Gastrocnemius medialis (tissue), 4 donors: Measurements from ENCODE around the gene LSP1. TPM values are rescaled to one million over a fixed set of nuclear protein-coding genes. Genes with fewer than 3 reads are reported as not detected.

Experiments used
- ATAC-seq, 2 donors: fragments of 150-250 bp; one replicate each; pipeline ENCODE4 v1.9.1; 2016
- DNase-seq, 2 donors: peaks; one replicate each; pipeline ENCODE4 v3.0.0-alpha.2; 2019
- H3K27ac ChIP-seq, 4 donors: fragments of 200-600 bp; sonication (generic); 1 replicate in 1 of 4; 2 replicates in 3 of 4; pipeline ENCODE4 v1.5.1; 2016 to 2018; ENCODE audit warnings: mild to moderate bottlenecking in 2 of 4, moderate library complexity in 1 of 4
- H3K27me3 ChIP-seq, 3 donors: fragments of 200-600 bp; sonication (generic) in 2 of 3; 1 replicate in 1 of 3; 2 replicates in 2 of 3; pipeline versions ENCODE4 v1.5.1 to v1.6.0; 2016 to 2019; ENCODE audit warnings: mild to moderate bottlenecking in 1 of 3, moderate library complexity in 1 of 3
- H3K36me3 ChIP-seq, 2 donors: fragments of 200-600 bp; sonication (generic) in 1 of 2; one replicate each; pipeline ENCODE4 v1.5.1; 2017 to 2018
- H3K4me1 ChIP-seq, 2 donors: fragments of 200-600 bp; sonication (generic) in 1 of 2; one replicate each; pipeline ENCODE4 v1.5.1; 2016 to 2017; ENCODE audit warnings: mild to moderate bottlenecking in 2 of 2
- H3K4me3 ChIP-seq, 4 donors: fragments of 200-600 bp; sonication (generic) in 3 of 4; 1 replicate in 1 of 4; 2 replicates in 3 of 4; pipeline ENCODE4 v1.5.1; 2016 to 2019; ENCODE audit warnings: mild to moderate bottlenecking in 2 of 4
- H3K9me3 ChIP-seq, 3 donors: fragments of 200-600 bp; sonication (generic) in 2 of 3; 1 replicate in 1 of 3; 2 replicates in 2 of 3; pipeline ENCODE4 v1.5.1; 2016 to 2019
- POLR2A ChIP-seq, 2 donors: fragments of 450-650 bp; IDR thresholded peaks; one replicate each; pipeline ENCODE4 v1.6.1; 2017; ENCODE audit warnings: antibody characterized with exemption in 2 of 2, mild to moderate bottlenecking in 2 of 2, moderate library complexity in 2 of 2
- in situ Hi-C, 4 donors: fragments of 200-750 bp; cut with MboI; loops; one replicate each; pipeline versions ENCODE4 v1.15.0 to v1.8.0; 2017; ENCODE audit warnings: low sequenced_read_pairs in 4 of 4
- intact Hi-C: fragments of 100-400 bp; cut with DNase I; formaldehyde crosslinking; loops from one replicate; pipeline ENCODE4 v1.15.1; 2023; ENCODE audit warnings: low total_unique reads
- total RNA-seq, 4 donors: library from RNA; depleted of rRNA; stranded (reverse); fragments of >200 nt; gene quantifications; one replicate each; pipeline versions ENCODE4 v1.1.0 to v1.2.3, GENCODE V29; 2016
- TF ChIP-seq, protein P1 (sequence below), 5 experiments: fragments of 450-650 bp in 3 of 5; fragments of 200-600 bp in 2 of 5; sonication (generic) in 2 of 5; IDR thresholded peaks in 4 of 5; conservative IDR thresholded peaks in 1 of 5; 1 replicate in 4 of 5; 2 replicates in 1 of 5; pipeline ENCODE4 v1.5.1; 2016 to 2019; ENCODE audit warnings: antibody characterized with exemption in 5 of 5, mild to moderate bottlenecking in 3 of 5, moderate library complexity in 3 of 5

LSP1 gene
- total RNA-seq, 4 donors from 2014 or later, result 3.0 to 13.5 (median 5.5) TPM

DNA sequence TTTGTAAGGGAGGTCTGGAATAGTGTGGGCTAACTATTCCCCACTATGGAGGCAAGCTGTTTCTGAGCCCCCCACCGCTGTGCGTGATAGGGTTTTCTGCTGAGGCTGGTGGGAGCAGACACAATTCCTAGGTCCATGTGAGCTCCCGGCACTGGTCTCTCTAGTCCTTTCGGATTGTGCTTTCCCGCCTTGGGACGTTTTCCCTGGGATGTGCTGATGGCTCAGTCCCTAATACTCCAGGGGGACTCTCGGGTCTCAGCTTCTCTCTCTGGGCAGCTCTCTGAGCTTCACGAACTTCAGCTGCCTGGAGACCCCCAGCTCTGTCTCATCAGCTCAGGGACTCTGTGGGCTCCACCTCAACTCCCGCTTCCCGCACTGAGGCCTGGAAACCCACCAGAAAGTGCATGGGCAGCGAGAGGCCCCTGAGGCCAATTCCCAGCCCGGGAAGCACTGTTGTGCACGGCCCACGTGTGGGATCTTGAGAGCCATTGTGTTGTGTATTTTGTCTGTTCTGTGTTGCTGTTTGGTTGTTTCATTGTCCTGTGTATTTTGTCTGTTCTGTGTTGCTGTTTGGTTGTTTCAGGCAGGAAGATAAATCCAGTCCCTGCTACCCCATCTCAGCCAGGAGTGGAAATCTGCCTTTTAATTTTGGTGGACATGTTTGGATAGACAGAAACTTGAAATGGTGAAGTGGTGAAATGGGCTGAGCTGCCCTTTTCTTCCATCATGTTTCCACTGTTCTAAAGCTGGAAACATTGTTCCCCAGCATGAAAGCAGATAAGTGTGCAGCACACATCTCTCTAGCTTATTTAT, 53.9 kb downstream of the LSP1 start:
- no peak for ATAC-seq
- Histone ChIP-seq H3K27me3 (no peaks in the 10 kb centered on the region), H3K27ac (peak overlapping the region; percentile 70 to 78 (median 76)), H3K4me1 (peaks cover 0 to 15% of the 10 kb centered on the region in 2 donors), H3K36me3 (no peaks in the 10 kb centered on the region), H3K4me3 (no peak overlapping the region), H3K9me3 (no peaks in the 10 kb centered on the region)
- intact Hi-C loops, result no loop called here
- TF ChIP-seq, protein P1, sequence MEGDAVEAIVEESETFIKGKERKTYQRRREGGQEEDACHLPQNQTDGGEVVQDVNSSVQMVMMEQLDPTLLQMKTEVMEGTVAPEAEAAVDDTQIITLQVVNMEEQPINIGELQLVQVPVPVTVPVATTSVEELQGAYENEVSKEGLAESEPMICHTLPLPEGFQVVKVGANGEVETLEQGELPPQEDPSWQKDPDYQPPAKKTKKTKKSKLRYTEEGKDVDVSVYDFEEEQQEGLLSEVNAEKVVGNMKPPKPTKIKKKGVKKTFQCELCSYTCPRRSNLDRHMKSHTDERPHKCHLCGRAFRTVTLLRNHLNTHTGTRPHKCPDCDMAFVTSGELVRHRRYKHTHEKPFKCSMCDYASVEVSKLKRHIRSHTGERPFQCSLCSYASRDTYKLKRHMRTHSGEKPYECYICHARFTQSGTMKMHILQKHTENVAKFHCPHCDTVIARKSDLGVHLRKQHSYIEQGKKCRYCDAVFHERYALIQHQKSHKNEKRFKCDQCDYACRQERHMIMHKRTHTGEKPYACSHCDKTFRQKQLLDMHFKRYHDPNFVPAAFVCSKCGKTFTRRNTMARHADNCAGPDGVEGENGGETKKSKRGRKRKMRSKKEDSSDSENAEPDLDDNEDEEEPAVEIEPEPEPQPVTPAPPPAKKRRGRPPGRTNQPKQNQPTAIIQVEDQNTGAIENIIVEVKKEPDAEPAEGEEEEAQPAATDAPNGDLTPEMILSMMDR (IDR thresholded peaks at IDR 0.05 in 4 of 5, conservative IDR thresholded peaks at IDR 0.05 in 1 of 5), result no peak
- no peak for TF ChIP-seq POLR2A (IDR thresholded peaks at IDR 0.05)
- DNase-seq, result no peak
- in situ Hi-C loops, result no loop called here

DNA sequence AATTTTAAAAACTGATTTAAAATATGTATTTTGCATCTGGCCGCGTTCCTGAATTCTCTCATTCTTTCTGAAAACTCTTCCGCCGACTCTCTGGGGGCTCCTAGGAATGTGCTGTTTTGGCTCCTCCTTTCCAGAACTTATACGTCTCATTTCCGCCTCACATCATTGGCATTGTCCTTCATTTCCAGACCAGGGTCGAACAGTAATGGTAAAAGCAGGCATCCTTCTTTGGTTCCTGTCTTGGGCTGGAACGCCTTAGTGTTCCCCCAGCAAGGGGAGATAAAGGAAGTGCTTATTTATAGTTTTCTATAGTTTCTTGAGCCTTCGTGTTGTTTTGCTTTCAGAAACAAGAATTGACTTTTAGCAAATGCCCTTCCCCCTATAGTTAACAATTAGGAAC, 55.7 kb downstream of the LSP1 start:
- intact Hi-C loops (no loop called here), in situ Hi-C loops (no loop called here)
- H3K27ac ChIP-seq, result peak overlapping the region; percentile 70 to 78 (median 76)
- H3K9me3 ChIP-seq, result no peaks in the 10 kb centered on the region
- no peaks in the 10 kb centered on the region for H3K36me3 ChIP-seq
- TF ChIP-seq, protein P1 (IDR thresholded peaks at IDR 0.05 in 4 of 5, conservative IDR thresholded peaks at IDR 0.05 in 1 of 5), result no peak
- peak in 1 of 2 donors; percentile 15 for TF ChIP-seq POLR2A (IDR thresholded peaks at IDR 0.05)
- peak; percentile 23 to 45 for ATAC-seq
- no peaks in the 10 kb centered on the region for H3K27me3 ChIP-seq
- no peak for DNase-seq
- H3K4me1 ChIP-seq, result peaks cover 0 to 15% of the 10 kb centered on the region in 2 donors
- no peak overlapping the region for H3K4me3 ChIP-seq

DNA sequence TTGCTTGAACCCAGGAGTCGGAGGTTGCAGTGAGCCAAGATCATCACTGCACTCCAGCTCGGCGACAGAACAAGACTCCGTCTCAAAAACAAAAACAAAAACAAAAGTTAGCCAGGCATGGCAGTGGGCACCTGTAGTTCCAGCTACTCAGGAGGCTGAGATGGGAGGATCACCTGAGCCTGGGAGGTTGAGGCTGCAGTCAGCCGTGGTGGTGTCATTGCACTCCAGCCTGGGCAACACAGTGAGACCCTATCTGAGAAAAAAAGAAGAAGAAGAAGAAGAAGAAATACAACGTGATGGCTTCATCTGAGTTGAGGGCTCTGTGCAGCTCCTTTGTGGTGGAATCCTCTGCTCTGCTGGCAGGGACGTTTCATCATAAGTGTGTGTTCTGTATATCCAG, 56.6 kb downstream of the LSP1 start:
- Histone ChIP-seq H3K4me3 (no peak overlapping the region), H3K9me3 (no peaks in the 10 kb centered on the region), H3K27me3 (no peaks in the 10 kb centered on the region), H3K4me1 (peaks cover 0 to 15% of the 10 kb centered on the region in 2 donors), H3K36me3 (no peaks in the 10 kb centered on the region), H3K27ac (peak overlapping the region; percentile 70 to 78 (median 76))
- DNase-seq (no peak), ATAC-seq (no peak)
- TF ChIP-seq POLR2A (IDR thresholded peaks at IDR 0.05), result no peak
- TF ChIP-seq, protein P1 (IDR thresholded peaks at IDR 0.05 in 4 of 5, conservative IDR thresholded peaks at IDR 0.05 in 1 of 5), result no peak
- intact Hi-C loops, result no loop called here
- in situ Hi-C loops, result no loop called here

DNA sequence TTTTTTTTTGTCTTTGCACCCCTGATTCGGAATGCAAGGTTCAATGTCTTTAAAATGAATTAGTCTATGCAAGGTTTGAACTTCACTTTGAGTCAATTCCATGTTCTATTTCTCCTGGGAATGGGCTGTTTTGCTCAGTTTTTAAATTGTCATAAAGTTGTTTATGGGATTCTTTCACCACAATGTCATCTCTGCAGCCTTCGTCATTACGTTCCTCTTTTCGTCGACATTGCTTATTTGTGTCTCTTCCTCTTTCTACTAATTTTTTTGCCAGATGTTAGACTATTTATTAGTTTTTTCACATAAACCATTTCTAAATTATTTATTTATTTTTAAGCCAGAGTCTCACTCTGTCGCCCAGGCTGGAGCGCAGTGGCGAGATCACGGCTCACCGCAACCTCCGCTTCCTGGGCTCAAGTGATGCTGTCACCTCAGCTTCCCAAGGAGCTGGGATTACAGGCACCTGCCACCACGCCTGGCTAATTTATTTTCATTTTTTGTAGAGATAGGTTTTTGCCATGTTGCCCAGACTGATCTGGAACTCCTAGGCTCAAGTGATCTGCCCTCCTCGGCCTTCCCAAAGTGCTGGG, 59.5 kb downstream of the LSP1 start:
- Histone ChIP-seq H3K4me1 (peaks cover 13 to 20% of the 10 kb centered on the region in 2 donors), H3K27me3 (no peaks in the 10 kb centered on the region), H3K9me3 (no peaks in the 10 kb centered on the region), H3K4me3 (no peak overlapping the region), H3K27ac (peak overlapping the region; percentile 55 to 76 (median 62)), H3K36me3 (no peaks in the 10 kb centered on the region)
- DNase-seq (peak in 1 of 2 donors; percentile 28), ATAC-seq (peak in 1 of 2 donors; percentile 22)
- intact Hi-C loops (loop anchor here (2.0 kb wide), 1 partner anchor 22 kb away; no protein-coding TSS in a partner anchor), in situ Hi-C loops (no loop called here)
- TF ChIP-seq, protein P1 (IDR thresholded peaks at IDR 0.05 in 4 of 5, conservative IDR thresholded peaks at IDR 0.05 in 1 of 5), result no peak
- TF ChIP-seq POLR2A (IDR thresholded peaks at IDR 0.05), result peak in 1 of 2 donors; percentile 19
